Right lobe of liver (tissue), 6 donors: Measurements from ENCODE around the gene MMP24OS. TPM values are rescaled to one million over a fixed set of nuclear protein-coding genes. Genes with fewer than 3 reads are reported as not detected.
"Not testable (repeated sequence)": the region's sequence is repeated elsewhere in the genome, so short reads cannot be mapped to it uniquely, and the experiment has no call there.

ENCODE experiments used
- ATAC-seq, 4 donors: fragments of 200-7000 bp; cut with Tn5 transposase; one replicate each; pipeline ENCODE4 v1.9.1; 2020; ENCODE audit warnings: mild to moderate bottlenecking in 4 of 4, moderate library complexity in 4 of 4
- DNase-seq, 3 donors: peaks; one replicate each; pipeline ENCODE4 v3.0.0-alpha.2; 2020
- H3K27ac ChIP-seq, 3 donors: fragments of 200-600 bp; one replicate each; pipeline ENCODE4 v1.8.0; 2022
- H3K27me3 ChIP-seq, 2 donors: fragments of 200-600 bp; one replicate each; pipeline ENCODE4 v1.8.0; 2022
- H3K36me3 ChIP-seq, 4 donors: fragments of 200-600 bp; sonication (generic) in 1 of 4; one replicate each; pipeline versions ENCODE4 v1.5.1 to v1.8.0; 2017 to 2022; ENCODE audit warnings: control low read depth in 1 of 4
- H3K4me1 ChIP-seq, 4 donors: fragments of 200-600 bp; sonication (generic) in 1 of 4; one replicate each; pipeline versions ENCODE4 v1.5.1 to v1.8.0; 2017 to 2022; ENCODE audit warnings: control low read depth in 1 of 4
- H3K4me3 ChIP-seq, 3 donors: fragments of 200-600 bp; one replicate each; pipeline ENCODE4 v1.8.0; 2022
- H3K9me3 ChIP-seq, 4 donors: fragments of 200-600 bp; sonication (generic) in 1 of 4; one replicate each; pipeline versions ENCODE4 v1.5.1 to v1.8.0; 2017 to 2022; ENCODE audit warnings: control low read depth in 1 of 4
- CTCF ChIP-seq, 4 donors: fragments of 200-600 bp in 3 of 4; fragments of 450-650 bp in 1 of 4; IDR thresholded peaks; one replicate each; pipeline versions ENCODE4 v1.5.1 to v1.8.0; 2016 to 2022; ENCODE audit warnings: antibody characterized with exemption in 4 of 4, mild to moderate bottlenecking in 2 of 4
- POLR2A ChIP-seq: fragments of 450-650 bp; IDR thresholded peaks from one replicate; pipeline ENCODE4 v1.6.1; 2017; ENCODE audit warnings: antibody characterized with exemption, mild to moderate bottlenecking
- WGBS: methylation state at CpG from one replicate; pipeline ENCODE4 v1.1.6; 2018; ENCODE audit warnings: low coverage, low lambda C conversion rate; ENCODE audit not compliant: insufficient coverage; ENCODE audit errors: missing lambda C conversion rate; 5-methylcytosine and 5-hydroxymethylcytosine counted together
- intact Hi-C, 2 donors: fragments of 100-400 bp; cut with DNase I; formaldehyde crosslinking; loops; one replicate each; pipeline versions ENCODE4 v1.11.2 to v1.14.1; 2022
- total RNA-seq, 6 experiments: library from RNA; depleted of rRNA in 2 of 6; stranded (reverse); fragments of >200 nt in 2 of 6; fragmentation: NEBNext Ultra II Directional in 3 of 6; extraction: Animal tissue kit (Norgen Biotek cat#: 25700) in 3 of 6; gene quantifications; one replicate each; pipeline versions ENCODE4 v1.1.0 to v1.2.4, GENCODE V29; 2016 to 2023
- donor health status: DM: no; HTN: yes; CAD: no.
- donor health status: DM: no; HTN: no; CAD: no.
- donor health status: DM: no; HTN: no; CAD: no.
- donor health status: DM: no; HTN: yes; CAD: no.
- donor health status: DM: no; HTN: yes; CAD: no.

MMP24OS gene
- total RNA-seq, 6 experiments from 2014 or later: 13.3 to 40.7 (median 23.5) TPM

GRCh38 chr20:35254448-35254999, 23.4 kb downstream of the MMP24OS start:
- WGBS: 97% methylated on average over 11 of the region's 12 CpGs
- Histone ChIP-seq H3K4me3 (no peak overlapping the region), H3K36me3 (no peaks in the 10 kb centered on the region), H3K27me3 (no peaks in the 10 kb centered on the region), H3K27ac (no peak overlapping the region), H3K9me3 (no peaks in the 10 kb centered on the region), H3K4me1 (peaks cover 0 to 9% (median 0%) of the 10 kb centered on the region in 4 donors)
- DNase-seq (no peak), ATAC-seq (no peak)
- TF ChIP-seq POLR2A (no peak), CTCF (IDR thresholded peaks at IDR 0.05) (no peak)
- intact Hi-C loops: no loop called here

- 62% methylated on average over 2 of the region's 3 CpGs for WGBS
- intact Hi-C loops: no loop called here
- ATAC-seq (no peak), DNase-seq (no peak)
- H3K4me3 ChIP-seq: no peak overlapping the region
- TF ChIP-seq CTCF (IDR thresholded peaks at IDR 0.05) (no peak), POLR2A (no peak)
- no peak overlapping the region for H3K27ac ChIP-seq
- no peaks in the 10 kb centered on the region for H3K9me3 ChIP-seq
- H3K27me3 ChIP-seq: no peaks in the 10 kb centered on the region
- no peaks in the 10 kb centered on the region for H3K36me3 ChIP-seq
- peaks cover 0 to 7% (median 0%) of the 10 kb centered on the region in 4 donors for H3K4me1 ChIP-seq
These were observed 24.9 kb downstream of the MMP24OS start for GRCh38 chr20:35253010-35253409.

GRCh38 chr20:35252598-35252997, 25.3 kb downstream of the MMP24OS start:
- 92% methylated on average over 1 of the region's 2 CpGs for WGBS
- H3K27me3 ChIP-seq, H3K36me3 ChIP-seq, H3K4me3 ChIP-seq, ATAC-seq, DNase-seq, H3K27ac ChIP-seq, H3K9me3 ChIP-seq, H3K4me1 ChIP-seq, intact Hi-C loops: not testable (repeated sequence)

- intact Hi-C loops: no loop called here
- WGBS: 65% methylated on average over 2 of the region's 2 CpGs
- H3K4me1 ChIP-seq: no peaks in the 10 kb centered on the region
- no peak for TF ChIP-seq CTCF (IDR thresholded peaks at IDR 0.05)
- no peak for TF ChIP-seq POLR2A
- DNase-seq (no peak), ATAC-seq (peak in 3 of 4 donors; percentile 20 to 21 (median 21))
- H3K27ac ChIP-seq: no peak overlapping the region
- no peaks in the 10 kb centered on the region for H3K9me3 ChIP-seq
- no peak overlapping the region for H3K4me3 ChIP-seq
- no peaks in the 10 kb centered on the region for H3K27me3 ChIP-seq
- no peaks in the 10 kb centered on the region for H3K36me3 ChIP-seq
These were observed 25.9 kb downstream of the MMP24OS start for GRCh38 chr20:35252037-35252461.

GRCh38 chr20:35251613-35251940, 26.3 kb downstream of the MMP24OS start:
- Histone ChIP-seq H3K36me3 (no peaks in the 10 kb centered on the region), H3K4me3 (no peak overlapping the region), H3K27me3 (no peaks in the 10 kb centered on the region), H3K27ac (no peak overlapping the region), H3K4me1 (no peaks in the 10 kb centered on the region), H3K9me3 (no peaks in the 10 kb centered on the region)
- intact Hi-C loops: no loop called here
- DNase-seq: no peak
- WGBS: no CpG with 5 or more reads among the region's 2 CpGs
- no peak for ATAC-seq
- TF ChIP-seq POLR2A: no peak
- no peak for TF ChIP-seq CTCF (IDR thresholded peaks at IDR 0.05)
